Skeletal muscle cell (primary cell): ENCODE results near the gene LARP6.
"Not testable (repeated sequence)": the region's sequence is repeated elsewhere in the genome, so short reads cannot be mapped to it uniquely, and the experiment has no call there.

ENCODE experiments used
- DNase-seq: peaks from one replicate; pipeline ENCODE4 v3.0.0-alpha.2; 2010; ENCODE audit warnings: low read depth
- H3K4me3 ChIP-seq: 2 replicates; pipeline ENCODE4 v1.5.1; 2011; ENCODE audit warnings: low read depth, mild to moderate bottlenecking, control low read depth, low read length, moderate library complexity

Gene LARP6

DNA sequence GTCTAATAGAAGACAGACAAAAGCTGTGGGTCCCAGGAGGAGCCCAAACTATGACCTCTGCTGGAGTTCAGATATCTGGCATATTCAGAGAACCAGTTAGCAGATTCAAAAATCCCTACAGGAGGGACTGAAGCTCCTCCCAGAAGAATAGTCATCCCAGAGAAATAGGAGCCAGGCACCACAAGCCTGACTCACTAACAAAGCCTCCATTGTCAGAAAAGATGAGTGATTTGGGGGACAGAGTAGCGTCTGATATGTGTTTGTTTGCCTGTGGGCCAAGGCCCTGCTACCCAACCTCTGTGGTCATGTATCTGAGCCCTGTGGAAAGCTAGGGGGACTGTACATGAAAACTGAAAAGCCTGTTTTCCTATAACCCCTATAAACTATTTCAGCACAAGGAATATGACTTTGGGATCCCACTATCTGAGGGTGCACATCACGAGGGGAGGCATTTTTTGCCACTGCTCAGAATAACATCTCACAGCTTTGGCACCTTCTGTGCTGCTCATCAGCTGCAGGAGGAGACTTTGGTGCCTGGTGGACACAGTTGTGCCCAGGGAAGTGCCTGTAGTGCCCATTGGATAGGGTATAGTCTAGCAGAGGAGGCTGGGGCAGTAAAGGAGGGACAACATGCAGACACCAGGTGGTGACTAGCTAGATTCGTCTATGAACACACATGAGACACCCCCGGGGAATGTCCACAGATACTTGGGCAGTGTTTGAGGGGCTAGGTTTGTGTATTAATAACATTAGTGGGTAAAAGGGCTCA lies 9.7 kb upstream of the LARP6 start:
- no peak overlapping the region for H3K4me3 ChIP-seq
- peak; percentile 66 for DNase-seq

GRCh38 chr15:70859998-70860397 lies 6.0 kb upstream of the LARP6 start:
- DNase-seq: no peak
- H3K4me3 ChIP-seq: no peak overlapping the region

DNA sequence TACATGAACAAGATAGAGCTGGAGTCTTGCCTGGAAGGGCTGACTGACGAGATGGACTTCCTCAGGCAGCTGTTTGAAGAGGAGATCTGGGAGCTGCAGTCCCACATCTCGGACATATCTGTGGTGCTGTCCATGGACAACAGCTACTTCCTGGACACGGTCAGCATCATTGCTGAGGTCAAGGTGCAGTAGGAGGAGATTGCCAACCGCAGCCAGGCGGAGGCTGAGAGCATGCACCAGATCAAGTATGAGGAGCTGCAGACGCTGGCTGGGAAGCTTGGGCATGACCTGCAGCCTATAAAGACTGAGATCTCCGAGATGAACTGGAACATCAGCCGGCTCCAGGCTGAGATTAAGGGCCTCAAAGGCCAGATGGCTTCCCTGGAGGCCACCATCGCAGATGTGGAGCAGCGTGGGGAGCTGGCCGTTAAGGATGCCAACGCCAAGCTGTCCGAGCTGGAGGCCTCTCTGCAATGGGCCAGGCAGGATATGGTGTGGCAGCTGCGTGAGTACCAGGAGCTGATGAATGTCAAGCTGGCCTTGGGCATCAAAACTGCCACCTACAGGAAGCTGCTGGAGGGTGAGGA lies 5.5 kb upstream of the LARP6 start:
- H3K4me3 ChIP-seq: no peak overlapping the region
- no peak for DNase-seq

GRCh38 chr15:70858614-70859321 lies 4.8 kb upstream of the LARP6 start:
- not testable (repeated sequence) for H3K4me3 ChIP-seq, DNase-seq

DNA sequence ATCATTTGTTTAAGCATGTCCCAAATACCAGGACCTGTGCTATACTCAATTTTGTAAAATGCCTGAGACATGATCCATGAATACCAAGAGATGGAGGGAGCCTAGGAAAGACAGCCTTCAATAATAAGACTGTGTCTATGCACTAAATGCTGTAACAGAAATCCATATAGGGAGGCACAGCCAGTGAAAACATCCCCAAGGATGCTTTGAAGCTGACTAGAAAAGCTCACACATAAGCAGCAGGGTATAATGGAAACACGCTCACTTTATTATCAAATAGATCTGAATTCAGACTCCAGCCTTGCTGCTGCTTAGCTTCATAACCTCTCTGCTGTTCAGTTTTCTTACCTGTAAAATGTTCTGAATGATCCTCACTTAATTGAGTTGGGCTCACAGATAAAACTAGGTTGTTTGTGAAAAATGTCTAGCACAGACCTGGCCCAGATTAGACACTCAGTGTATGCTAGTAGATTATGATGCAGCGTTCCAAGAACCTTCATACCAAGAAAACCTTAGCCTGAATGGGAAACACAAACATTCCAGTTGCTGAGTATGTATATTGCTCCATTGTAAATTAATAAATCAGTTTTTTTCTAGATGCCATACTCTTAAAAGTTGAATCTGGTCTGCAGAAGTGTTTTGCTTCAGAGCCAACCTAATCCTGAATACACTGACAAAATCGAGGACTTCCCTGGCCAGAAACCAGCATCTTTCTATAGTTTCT lies 3.8 kb upstream of the LARP6 start:
- DNase-seq: no peak
- no peak overlapping the region for H3K4me3 ChIP-seq

GRCh38 chr15:70856884-70857561 lies 3.1 kb upstream of the LARP6 start:
- peak overlapping the region; percentile 18 for H3K4me3 ChIP-seq
- peak; percentile 99 for DNase-seq

GRCh38 chr15:70856177-70856883 lies 2.4 kb upstream of the LARP6 start:
- peak overlapping the region; percentile 18 for H3K4me3 ChIP-seq
- DNase-seq: no peak

DNA sequence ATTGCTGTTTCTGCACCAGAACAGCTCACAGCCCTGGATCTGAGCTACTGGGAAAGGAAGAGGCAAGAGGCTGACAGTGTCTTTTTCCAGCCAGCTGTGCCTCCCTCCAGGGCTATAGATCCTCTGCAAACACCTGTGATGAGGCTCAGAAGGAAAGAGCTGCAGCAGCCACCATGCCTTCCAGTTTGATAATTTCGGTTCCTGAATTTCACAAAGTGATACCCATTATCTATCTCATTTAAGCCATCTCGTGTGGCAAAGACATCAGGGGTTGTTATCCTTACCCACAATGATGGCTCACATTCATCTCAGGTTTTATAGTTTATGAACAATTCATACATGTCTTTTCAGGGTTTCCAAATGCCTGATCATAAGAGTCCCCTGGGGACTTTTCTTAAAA lies 1.8 kb upstream of the LARP6 start:
- H3K4me3 ChIP-seq: no peak overlapping the region
- no peak for DNase-seq

- DNase-seq: no peak
- peak overlapping the region; percentile 52 for H3K4me3 ChIP-seq
These were observed 664 bp upstream of the LARP6 start for GRCh38 chr15:70854666-70854976.

DNA sequence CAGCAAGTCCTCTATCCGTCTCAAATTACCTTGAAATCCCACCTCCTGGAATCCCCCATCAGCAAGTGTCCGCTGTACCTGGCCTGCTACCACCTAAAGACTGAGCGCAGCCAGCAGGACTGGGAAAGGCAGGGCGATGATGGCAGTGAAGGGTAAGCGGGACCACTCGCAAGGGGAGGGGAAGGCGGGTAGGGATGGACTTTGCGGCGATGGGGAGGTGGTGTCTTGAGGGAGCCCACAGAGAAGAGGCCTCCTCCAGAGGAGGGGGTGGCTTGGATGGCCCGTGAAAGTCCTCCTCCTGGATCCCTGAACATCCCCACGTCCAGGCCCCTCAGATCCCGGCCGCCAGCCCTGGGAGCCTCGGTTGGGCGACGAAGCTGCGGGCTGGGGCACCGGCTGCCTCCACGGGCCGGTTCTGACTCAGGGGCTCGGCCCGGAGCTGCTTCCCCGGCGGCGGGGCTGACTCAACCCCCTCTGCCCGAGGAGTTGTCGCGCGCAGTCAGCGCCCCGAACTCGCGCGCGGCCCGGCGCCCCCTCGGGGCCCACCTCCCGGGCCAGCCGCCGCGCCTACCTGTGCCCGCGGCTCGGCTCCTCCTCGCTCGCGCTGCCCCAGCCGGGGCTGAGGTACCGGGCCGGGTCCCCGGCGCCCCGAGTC lies 512 bp downstream of the LARP6 start:
- peak overlapping the region; percentile 52 for H3K4me3 ChIP-seq
- DNase-seq: no peak

GRCh38 chr15:70852501-70853317 lies 1.2 kb downstream of the LARP6 start:
- no peak for DNase-seq
- peak overlapping the region; percentile 52 for H3K4me3 ChIP-seq

DNA sequence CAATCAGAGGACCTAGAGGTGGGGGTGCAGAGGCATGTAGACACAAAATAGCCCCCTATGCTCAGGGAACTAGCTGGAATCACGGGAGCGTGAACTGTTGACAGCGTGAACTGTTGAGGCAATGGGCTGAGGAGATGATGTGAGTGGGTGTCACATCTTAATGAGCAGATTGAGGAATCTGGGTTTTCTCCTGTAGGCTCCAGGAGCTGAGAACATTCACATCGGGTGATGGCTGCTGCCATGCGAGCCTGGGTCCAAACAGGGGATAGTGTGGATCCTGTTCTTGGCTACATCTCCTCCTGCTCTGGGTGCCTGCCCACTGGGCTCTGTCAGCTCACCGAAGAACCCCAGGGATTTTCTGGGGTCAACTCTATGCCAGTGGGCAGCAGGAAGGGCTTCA lies 2.1 kb downstream of the LARP6 start:
- no peak for DNase-seq
- H3K4me3 ChIP-seq: peak overlapping the region; percentile 52

DNA sequence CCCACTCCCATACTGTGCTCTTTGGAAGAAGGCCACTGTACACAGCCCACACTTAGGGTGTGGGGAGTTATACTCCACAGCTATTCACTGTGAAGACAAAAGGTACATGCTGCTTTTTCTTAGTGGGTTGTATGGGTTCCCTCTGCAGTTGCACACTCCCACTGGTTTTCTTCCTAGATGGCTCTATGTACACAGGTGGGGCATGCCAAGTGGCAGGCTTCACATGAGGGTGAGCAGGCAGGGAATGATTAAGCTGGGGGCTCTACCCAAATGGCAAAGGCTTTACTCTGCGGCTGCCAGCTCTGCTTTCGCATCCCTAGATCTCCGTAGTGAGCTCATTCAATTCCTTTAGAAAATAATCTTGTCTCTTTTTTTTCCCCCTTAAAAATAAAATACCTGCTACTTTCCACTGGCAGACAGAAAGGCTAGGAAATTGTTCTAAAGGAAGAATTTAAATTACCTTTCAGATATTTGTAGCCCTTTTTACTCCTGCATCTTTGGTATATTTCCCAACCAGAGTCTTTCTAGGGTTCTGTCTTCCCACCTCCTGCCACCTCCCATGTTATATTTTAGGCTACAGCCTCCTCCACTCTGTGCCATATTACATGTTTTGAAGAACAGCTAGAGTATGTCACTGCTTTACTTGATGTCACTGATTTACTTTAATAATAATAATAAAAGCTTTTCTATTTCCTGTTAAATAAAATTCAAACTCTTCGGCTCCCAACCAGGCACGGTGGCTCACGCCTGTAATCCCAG lies 8.2 kb downstream of the LARP6 start:
- H3K4me3 ChIP-seq: no peak overlapping the region
- no peak for DNase-seq

DNA sequence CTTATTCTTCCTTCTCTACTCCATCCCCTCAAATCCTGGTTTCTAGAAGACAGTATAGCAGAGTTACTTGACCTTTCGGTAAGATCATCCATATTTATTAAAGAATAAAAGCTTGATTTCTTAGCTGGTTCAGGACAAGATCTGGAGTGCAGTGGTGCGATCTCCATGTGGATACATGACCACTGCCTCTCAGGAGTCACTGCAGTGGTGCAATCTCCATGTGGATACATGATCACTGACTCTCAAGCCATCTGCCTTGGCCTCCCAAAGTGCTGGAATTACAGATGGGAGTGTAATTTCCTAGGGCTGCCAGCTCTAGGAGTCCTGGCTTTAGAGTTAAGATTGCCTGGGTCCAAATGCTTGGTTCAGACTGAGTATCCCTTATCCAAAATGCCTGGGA lies 16.5 kb downstream of the LARP6 start:
- DNase-seq: no peak
- H3K4me3 ChIP-seq: no peak overlapping the region

DNA sequence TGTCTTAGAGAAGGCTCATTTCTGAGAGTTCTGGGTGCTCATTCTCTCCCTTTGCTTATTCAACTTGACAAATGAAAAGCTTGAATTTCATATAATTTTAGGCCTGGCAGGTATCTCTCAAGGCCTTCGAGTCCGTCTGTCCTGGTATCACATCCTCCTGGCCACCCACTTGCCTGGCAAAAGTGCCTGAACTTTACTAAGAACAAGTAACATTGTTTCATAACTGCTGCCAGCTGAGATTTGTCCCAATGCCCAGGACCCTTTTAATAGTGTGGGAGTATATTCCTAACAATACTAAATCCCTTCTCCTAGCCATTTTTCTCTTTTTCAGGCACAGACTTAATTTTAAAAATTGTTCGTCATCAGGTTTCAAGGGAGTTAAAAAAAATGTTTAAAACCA lies 18.1 kb downstream of the LARP6 start:
- DNase-seq: no peak
- no peak overlapping the region for H3K4me3 ChIP-seq

- H3K4me3 ChIP-seq: no peak overlapping the region
- DNase-seq: no peak
These were observed 18.5 kb downstream of the LARP6 start for GRCh38 chr15:70835415-70835814.

DNA sequence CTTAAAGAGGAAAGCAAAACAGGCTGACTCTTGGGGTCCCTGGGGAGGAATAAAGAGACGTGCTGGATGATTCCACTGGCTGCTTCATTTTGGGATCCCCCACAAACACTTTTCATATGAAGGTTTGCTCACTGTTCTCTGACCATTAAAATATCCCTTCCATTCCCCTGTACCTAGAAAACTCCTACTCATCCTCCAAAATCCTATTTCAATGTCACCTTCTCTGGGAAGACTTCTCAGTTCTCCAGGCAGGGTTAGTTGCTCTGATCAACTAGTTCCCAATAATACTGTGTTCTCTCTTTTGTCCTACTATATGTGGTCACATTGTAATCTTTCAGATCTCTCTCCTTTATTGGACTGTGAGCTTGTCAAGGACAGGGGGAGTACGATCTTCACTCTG lies 19.0 kb downstream of the LARP6 start:
- no peak overlapping the region for H3K4me3 ChIP-seq
- DNase-seq: no peak
